ENCODE measurements around the gene EXOC6B. TPM values are rescaled to one million over a fixed set of nuclear protein-coding genes. Genes with fewer than 3 reads are reported as not detected.
"Not testable (repeated sequence)": the region's sequence is repeated elsewhere in the genome, so short reads cannot be mapped to it uniquely, and the experiment has no call there.

EXOC6B gene
- total RNA-seq, 4 donors from 2014 or later: 54.0 to 121 (median 78.7) TPM

- H3K9me3 ChIP-seq: no peaks in the 10 kb centered on the region
- H3K27me3 ChIP-seq: no peaks in the 10 kb centered on the region
- H3K27ac ChIP-seq: no peak overlapping the region
- no peak for TF ChIP-seq POLR2AphosphoS5 (IDR thresholded peaks at IDR 0.05)
- TF ChIP-seq POLR2A (IDR thresholded peaks at IDR 0.05): no peak
- 85% methylated on average over 1 of the region's 1 CpG for WGBS
- H3K36me3 ChIP-seq: peaks cover 34% of the 10 kb centered on the region
- H3K4me1 ChIP-seq: no peaks in the 10 kb centered on the region
- H3K4me3 ChIP-seq: no peak overlapping the region
- DNase-seq (ENCODE audit: low spot score in 2 of 2): no peak
Measured at GRCh38 chr2:72494392-72494791, 331.4 kb downstream of the EXOC6B start.

GRCh38 chr2:72484622-72485021 lies 341.2 kb downstream of the EXOC6B start:
- not testable (repeated sequence) for H3K27me3 ChIP-seq; H3K4me3 ChIP-seq; H3K4me1 ChIP-seq; DNase-seq (ENCODE audit: low spot score in 2 of 2); H3K27ac ChIP-seq; H3K9me3 ChIP-seq
- 97% methylated on average over 1 of the region's 1 CpG for WGBS
- H3K36me3 ChIP-seq: peaks cover 26% of the 10 kb centered on the region

DNA sequence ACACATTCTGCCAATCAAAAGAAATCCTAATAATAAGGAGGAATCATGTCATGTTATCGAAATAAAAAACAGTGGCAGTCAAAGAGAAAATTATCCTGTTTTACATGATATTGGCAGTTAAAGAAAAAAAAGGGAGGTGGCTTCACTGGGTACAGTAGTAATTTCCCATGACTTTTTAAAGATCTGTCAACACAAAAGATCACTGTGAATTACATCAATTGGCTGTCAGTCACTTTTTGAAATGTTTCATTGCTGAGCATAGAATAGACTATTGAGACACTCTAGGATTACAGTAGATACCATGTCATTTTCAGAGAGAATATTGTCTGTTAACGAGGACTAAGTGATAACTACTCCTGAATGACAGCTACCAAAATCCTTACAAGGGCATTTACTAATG lies 342.5 kb downstream of the EXOC6B start:
- Histone ChIP-seq H3K27ac (no peak overlapping the region), H3K9me3 (no peaks in the 10 kb centered on the region), H3K36me3 (peaks cover 30% of the 10 kb centered on the region), H3K4me3 (no peak overlapping the region), H3K4me1 (no peaks in the 10 kb centered on the region), H3K27me3 (no peaks in the 10 kb centered on the region)
- 86% methylated on average over 2 of the region's 2 CpGs for WGBS
- DNase-seq (ENCODE audit: low spot score in 2 of 2): no peak
- TF ChIP-seq POLR2A (IDR thresholded peaks at IDR 0.05) (no peak), EP300 (IDR thresholded peaks at IDR 0.05) (no peak), CTCF (IDR thresholded peaks at IDR 0.05) (no peak), POLR2AphosphoS5 (IDR thresholded peaks at IDR 0.05) (no peak)

DNA sequence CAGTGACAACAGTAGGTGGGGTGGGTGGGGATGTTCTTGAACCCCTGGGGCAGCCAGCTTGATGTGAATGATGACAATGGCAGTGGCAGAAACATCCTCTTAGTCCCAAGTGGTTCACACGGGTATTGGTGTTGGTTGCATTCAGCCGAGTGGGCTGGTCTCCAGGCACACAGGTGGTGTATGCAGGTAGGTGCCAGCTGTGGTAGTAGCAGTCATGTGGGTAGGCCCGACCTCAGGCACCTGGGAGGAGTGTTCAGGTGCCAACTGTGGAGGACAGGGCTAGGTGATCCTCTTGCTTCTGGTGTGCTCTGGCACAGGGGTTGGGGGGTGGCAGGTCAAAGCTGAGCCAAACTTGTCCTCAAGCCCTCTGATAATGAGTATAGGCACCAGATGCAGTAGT lies 350.6 kb downstream of the EXOC6B start:
- DNase-seq (ENCODE audit: low spot score in 2 of 2): no peak
- peaks cover 4% of the 10 kb centered on the region for H3K9me3 ChIP-seq
- no peaks in the 10 kb centered on the region for H3K27me3 ChIP-seq
- WGBS: 100% methylated on average over 3 of the region's 3 CpGs
- no peaks in the 10 kb centered on the region for H3K4me1 ChIP-seq
- TF ChIP-seq POLR2AphosphoS5 (IDR thresholded peaks at IDR 0.05) (no peak), EP300 (IDR thresholded peaks at IDR 0.05) (no peak), CTCF (IDR thresholded peaks at IDR 0.05) (no peak), POLR2A (IDR thresholded peaks at IDR 0.05) (no peak)
- peaks cover 30% of the 10 kb centered on the region for H3K36me3 ChIP-seq
- H3K27ac ChIP-seq: no peak overlapping the region
- H3K4me3 ChIP-seq: no peak overlapping the region

- DNase-seq (ENCODE audit: low spot score in 2 of 2): no peak
- peaks cover 6% of the 10 kb centered on the region for H3K9me3 ChIP-seq
- no peaks in the 10 kb centered on the region for H3K4me1 ChIP-seq
- H3K27me3 ChIP-seq: no peaks in the 10 kb centered on the region
- no peak overlapping the region for H3K27ac ChIP-seq
- no peak for TF ChIP-seq POLR2A (IDR thresholded peaks at IDR 0.05)
- 83% methylated on average over 6 of the region's 6 CpGs for WGBS
- no peak overlapping the region for H3K4me3 ChIP-seq
- H3K36me3 ChIP-seq: peaks cover 12% of the 10 kb centered on the region
Measured at GRCh38 chr2:72457801-72458516, 367.9 kb downstream of the EXOC6B start.

- WGBS: 97% methylated on average over 4 of the region's 4 CpGs
- Histone ChIP-seq H3K27ac (no peak overlapping the region), H3K4me3 (no peak overlapping the region), H3K4me1 (no peaks in the 10 kb centered on the region), H3K9me3 (no peaks in the 10 kb centered on the region), H3K36me3 (no peaks in the 10 kb centered on the region), H3K27me3 (no peaks in the 10 kb centered on the region)
- DNase-seq (ENCODE audit: low spot score in 2 of 2): no peak
- no peak for TF ChIP-seq POLR2A (IDR thresholded peaks at IDR 0.05)
- no peak for TF ChIP-seq POLR2AphosphoS5 (IDR thresholded peaks at IDR 0.05)
- TF ChIP-seq CTCF (IDR thresholded peaks at IDR 0.05): no peak
- TF ChIP-seq EP300 (IDR thresholded peaks at IDR 0.05): no peak
Measured at GRCh38 chr2:72454189-72454588, 371.6 kb downstream of the EXOC6B start.

DNA sequence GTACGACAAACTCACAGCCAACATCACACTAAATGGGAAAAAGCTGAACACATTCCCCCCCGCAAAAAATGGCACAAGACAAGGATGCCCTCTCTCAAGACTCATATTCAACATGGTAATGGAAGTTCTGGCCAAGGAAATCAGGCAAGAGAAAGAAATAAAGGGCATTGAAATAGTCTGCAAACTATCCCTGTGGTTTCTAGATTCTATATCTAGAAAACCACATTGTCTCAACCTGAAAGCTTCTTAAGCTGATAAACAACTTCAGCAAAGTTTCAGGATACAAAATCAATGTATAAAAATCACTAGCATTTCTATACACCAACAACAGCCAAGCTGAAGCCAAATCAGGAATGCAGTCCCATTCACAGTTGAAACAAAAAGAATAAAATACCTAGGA lies 383.6 kb downstream of the EXOC6B start:
- H3K36me3 ChIP-seq: peaks cover 6% of the 10 kb centered on the region
- no peak overlapping the region for H3K27ac ChIP-seq
- TF ChIP-seq POLR2A (IDR thresholded peaks at IDR 0.05) (no peak), EP300 (IDR thresholded peaks at IDR 0.05) (no peak), POLR2AphosphoS5 (IDR thresholded peaks at IDR 0.05) (no peak), CTCF (IDR thresholded peaks at IDR 0.05) (no peak)
- peaks cover 8% of the 10 kb centered on the region for H3K9me3 ChIP-seq
- 97% methylated on average over 2 of the region's 2 CpGs for WGBS
- no peaks in the 10 kb centered on the region for H3K4me1 ChIP-seq
- no peak for DNase-seq (ENCODE audit: low spot score in 2 of 2)
- H3K4me3 ChIP-seq: no peak overlapping the region
- no peaks in the 10 kb centered on the region for H3K27me3 ChIP-seq

Data from suprapubic skin (tissue), 4 donors.